ENCODE data around the gene ARHGEF4. TPM values are rescaled to one million over a fixed set of nuclear protein-coding genes. Genes with fewer than 3 reads are reported as not detected.

Gene ARHGEF4
- total and polyA plus RNA-seq, 2 donors (not counting 3 experiments of a cell fraction or from before 2014, with no cell fraction given) = not detected

DNA sequence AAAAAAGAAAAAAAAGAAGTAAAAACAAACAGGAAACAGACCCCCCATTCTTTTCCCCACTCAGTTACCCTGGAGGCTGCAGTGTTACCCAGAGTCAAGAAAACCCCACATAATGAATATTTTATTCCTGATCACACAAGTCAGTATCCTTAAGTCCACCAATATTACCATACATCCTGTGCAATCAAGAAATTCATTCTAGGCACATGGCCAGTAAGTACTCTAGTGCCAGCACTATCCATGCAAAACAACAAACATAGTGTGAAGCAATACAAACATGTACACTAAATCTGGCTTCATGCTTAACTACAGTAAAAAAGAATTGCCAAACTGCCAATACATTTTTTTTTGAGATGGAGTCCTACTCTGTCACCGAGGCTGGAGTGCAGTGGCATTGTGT lies 145.0 kb downstream of the ARHGEF4 start:
- DNase-seq (ENCODE audit: low read depth, low spot score) = no peak
- Histone ChIP-seq H3K9me3 (replicated peaks; ENCODE audit: control insufficient read depth, insufficient read depth, low read length) (no peaks in the 10 kb centered on the region), H2AFZ (ENCODE audit: low read depth, low read length) (no peak overlapping the region), H3K27ac (ENCODE audit: insufficient read depth, low read depth, low read length) (no peak overlapping the region), H3K36me3 (ENCODE audit: control insufficient read depth in 2 of 2, extremely low read depth in 1 of 2, insufficient read depth in 2 of 2, low read length in 2 of 2) (no peaks in the 10 kb centered on the region), H4K20me1 (replicated peaks; ENCODE audit: control insufficient read depth, extremely low read depth, insufficient read depth, low read length) (no peaks in the 10 kb centered on the region), H3K79me2 (ENCODE audit: control insufficient read depth, insufficient read depth, low read length) (no peaks in the 10 kb centered on the region), H3K4me1 (ENCODE audit: control insufficient read depth, extremely low read depth, insufficient read depth, low read length) (no peaks in the 10 kb centered on the region), H3K4me3 (replicated peaks in 1 of 3; ENCODE audit: insufficient read depth in 1 of 3, low read depth in 1 of 3, low read length in 3 of 3) (no peak overlapping the region), H3K4me2 (ENCODE audit: insufficient read depth, low read length) (no peak overlapping the region), H3K9ac (replicated peaks; ENCODE audit: extremely low read depth, insufficient read depth, low read length) (no peak overlapping the region), H3K27me3 (ENCODE audit: control insufficient read depth in 2 of 2, insufficient read depth in 2 of 2, low read length in 2 of 2) (no peaks in the 10 kb centered on the region), H3K9me1 (replicated peaks; ENCODE audit: control insufficient read depth, extremely low read depth, insufficient read depth, low read length) (no peaks in the 10 kb centered on the region)
- ChIA-PET CTCF (no interaction called here), POLR2A (no interaction called here)
- BruUV-seq (replicated peaks) = no TSS peak
- intact Hi-C loops (cut with micrococcal nuclease) = no loop called here
- no peak for TF ChIP-seq POLR2A (IDR thresholded peaks at IDR 0.05; ENCODE audit: low read depth, low read length)
- no peak for TF ChIP-seq CTCF (IDR thresholded peaks at IDR 0.05; ENCODE audit: extremely low read depth in 1 of 2, insufficient read depth in 1 of 2, low read depth in 1 of 2, low read length in 2 of 2)
- TF ChIP-seq GATA2 (IDR thresholded peaks at IDR 0.05; ENCODE audit: insufficient read depth, insufficient read length, low read depth, low read length) = no peak
- TF ChIP-seq EZH2 (IDR thresholded peaks at IDR 0.05; ENCODE audit: borderline replicate concordance, low read depth, low read length, severe bottlenecking) = no peak
- TF ChIP-seq JUN (IDR thresholded peaks at IDR 0.05; ENCODE audit: borderline replicate concordance, insufficient read depth, insufficient read length, low read depth) = no peak
- TF ChIP-seq MYC (IDR thresholded peaks at IDR 0.05; ENCODE audit: low read depth, low read length) = no peak
- TF ChIP-seq MAX (IDR thresholded peaks at IDR 0.05; ENCODE audit: insufficient read depth, insufficient read length) = no peak
- TF ChIP-seq FOS (IDR thresholded peaks at IDR 0.05; ENCODE audit: borderline replicate concordance, insufficient read depth, low read length) = no peak
- TF ChIP-seq POLR2AphosphoS5 (IDR thresholded peaks at IDR 0.05; ENCODE audit: insufficient read depth, low read depth, low read length) = no peak
- dilution Hi-C loops (cut with MboI; ENCODE audit: extremely low pct_ligation_motif_present, low sequenced_read_pairs) = no loop called here
- FAIRE-seq = no peak

Measured in endothelial cell of umbilical vein (primary cell).